Stomach (tissue), 4 donors: ENCODE measurements around the gene WLS.

Experiments used
- POLR2AphosphoS5 ChIP-seq, 3 donors: sonication (generic); formaldehyde crosslinking; IDR thresholded peaks; one replicate each; pipeline ENCODE4 v1.6.1; 2016; ENCODE audit warnings: antibody characterized with exemption in 3 of 3
- TF ChIP-seq, protein P1 (sequence below), 7 experiments: fragments of 450-650 bp in 4 of 7; fragments of 200-600 bp in 3 of 7; sonication (generic) in 3 of 7; IDR thresholded peaks; one replicate each; pipeline ENCODE4 v1.5.1; 2016 to 2019; ENCODE audit warnings: antibody characterized with exemption in 7 of 7, control low read depth in 2 of 7, mild to moderate bottlenecking in 1 of 7

DNA sequence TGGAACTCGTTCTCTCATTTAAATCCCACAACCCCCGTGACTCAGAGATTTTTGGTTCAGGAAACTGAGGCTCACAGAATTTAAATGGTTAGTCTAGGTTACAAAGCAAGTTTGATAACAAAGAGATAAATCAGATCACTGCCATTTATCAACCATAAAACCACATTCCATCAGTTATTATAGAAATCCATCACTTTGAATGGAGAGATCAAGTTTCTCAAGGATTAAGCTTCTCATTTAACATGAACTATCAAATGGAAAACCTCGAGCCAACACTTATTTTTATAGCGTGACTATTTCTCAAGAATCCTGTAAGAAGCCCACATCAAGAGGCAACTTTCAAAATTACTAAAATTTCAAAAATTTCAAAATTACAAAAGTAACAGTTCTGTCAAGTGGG lies 11.9 kb downstream of the WLS start:
- no peak for TF ChIP-seq POLR2AphosphoS5 (IDR thresholded peaks at IDR 0.05)
- TF ChIP-seq, protein P1, sequence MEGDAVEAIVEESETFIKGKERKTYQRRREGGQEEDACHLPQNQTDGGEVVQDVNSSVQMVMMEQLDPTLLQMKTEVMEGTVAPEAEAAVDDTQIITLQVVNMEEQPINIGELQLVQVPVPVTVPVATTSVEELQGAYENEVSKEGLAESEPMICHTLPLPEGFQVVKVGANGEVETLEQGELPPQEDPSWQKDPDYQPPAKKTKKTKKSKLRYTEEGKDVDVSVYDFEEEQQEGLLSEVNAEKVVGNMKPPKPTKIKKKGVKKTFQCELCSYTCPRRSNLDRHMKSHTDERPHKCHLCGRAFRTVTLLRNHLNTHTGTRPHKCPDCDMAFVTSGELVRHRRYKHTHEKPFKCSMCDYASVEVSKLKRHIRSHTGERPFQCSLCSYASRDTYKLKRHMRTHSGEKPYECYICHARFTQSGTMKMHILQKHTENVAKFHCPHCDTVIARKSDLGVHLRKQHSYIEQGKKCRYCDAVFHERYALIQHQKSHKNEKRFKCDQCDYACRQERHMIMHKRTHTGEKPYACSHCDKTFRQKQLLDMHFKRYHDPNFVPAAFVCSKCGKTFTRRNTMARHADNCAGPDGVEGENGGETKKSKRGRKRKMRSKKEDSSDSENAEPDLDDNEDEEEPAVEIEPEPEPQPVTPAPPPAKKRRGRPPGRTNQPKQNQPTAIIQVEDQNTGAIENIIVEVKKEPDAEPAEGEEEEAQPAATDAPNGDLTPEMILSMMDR (IDR thresholded peaks at IDR 0.05): no peak
